NCI-H2196 (cell line): ENCODE results near the gene MX2.
"Not testable (repeated sequence)": the region's sequence is repeated elsewhere in the genome, so short reads cannot be mapped to it uniquely, and the experiment has no call there.

Experiments used
- DNase-seq: peaks from one replicate; lab custom pipeline; 2025; ENCODE audit not compliant: unreplicated experiment; lab: John Stamatoyannopoulos, UW

MX2 gene

DNA sequence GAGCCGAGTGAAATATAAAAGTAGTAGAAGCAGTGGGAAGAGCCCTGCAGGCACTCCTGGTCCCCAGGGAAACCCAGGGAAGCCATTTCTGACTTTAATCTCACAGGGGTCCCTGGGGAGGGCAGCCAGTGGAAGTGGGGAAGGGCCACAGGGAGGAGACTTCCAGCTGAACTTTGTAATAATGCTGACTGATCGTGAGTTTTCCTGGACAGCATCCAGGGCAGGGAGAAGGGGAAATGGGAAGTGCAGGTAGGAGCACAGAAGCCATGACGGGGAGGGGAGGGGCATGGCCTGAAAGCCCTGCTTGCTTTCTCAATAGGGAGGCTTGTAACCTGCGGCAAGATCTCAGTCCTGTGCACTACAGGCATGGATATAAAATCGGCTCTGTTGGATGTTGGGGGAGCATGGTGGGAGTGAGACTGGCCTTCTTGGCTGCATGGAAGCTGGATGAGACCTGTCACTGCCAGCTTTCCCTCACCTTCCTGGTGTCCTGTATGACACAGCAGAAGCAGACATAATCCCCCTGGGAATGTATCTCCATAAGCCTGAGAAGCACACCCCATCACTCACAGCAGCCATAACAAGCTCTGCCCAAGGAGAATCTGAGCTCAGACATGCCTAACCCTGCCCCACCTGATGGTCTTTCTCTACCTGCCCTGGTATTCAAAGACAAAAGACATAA lies 49.1 kb downstream of the MX2 start:
- no peak for DNase-seq

DNA sequence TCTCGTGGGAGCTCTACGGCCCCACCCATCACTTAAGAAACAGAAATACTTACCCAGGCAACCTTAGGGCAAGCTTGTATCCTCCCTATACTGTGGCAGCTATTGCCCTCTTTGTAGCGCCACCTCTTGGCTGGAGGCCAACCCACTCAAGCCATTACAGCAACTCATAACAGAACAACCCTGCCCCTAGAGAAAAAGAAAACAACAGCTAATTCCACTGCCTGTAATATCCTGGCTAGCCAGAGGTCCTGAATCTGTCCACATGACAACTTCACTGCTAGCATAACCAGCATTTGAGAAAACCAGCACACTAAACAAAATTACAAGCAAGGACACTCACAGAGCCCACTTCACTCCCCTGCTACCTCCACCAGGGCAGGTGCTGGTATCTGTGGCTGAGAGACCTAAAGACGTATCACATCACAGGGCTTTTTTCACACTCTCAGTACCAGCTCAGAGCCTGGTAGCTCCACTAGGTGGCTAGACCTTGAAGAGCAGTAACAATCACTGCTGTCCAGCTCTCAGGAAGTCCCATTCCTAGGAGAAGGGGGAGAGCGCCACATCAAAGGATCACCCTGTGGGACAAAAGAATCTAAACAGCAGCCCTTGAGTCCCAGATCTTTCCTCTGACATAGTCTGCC lies 49.7 kb downstream of the MX2 start:
- no peak for DNase-seq

DNA sequence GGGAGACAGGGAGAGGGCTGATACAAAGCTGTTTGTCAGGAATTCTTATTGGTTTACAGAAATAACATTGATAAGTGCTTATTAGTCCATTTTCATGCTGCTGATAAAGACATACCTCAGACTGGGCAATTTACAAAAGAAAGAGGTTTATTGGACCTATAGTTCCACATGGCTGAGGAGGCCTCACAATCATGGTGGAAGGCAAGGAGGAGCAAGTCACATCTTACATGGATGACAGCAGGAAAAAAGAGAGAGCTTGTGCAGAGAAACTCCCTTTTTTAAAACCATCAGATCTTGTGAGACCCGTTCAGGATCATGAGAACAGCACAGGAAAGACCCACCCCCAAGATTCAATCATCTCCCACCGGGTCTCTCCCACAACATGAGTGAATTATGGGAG lies 55.7 kb downstream of the MX2 start:
- DNase-seq = not testable (repeated sequence)

DNA sequence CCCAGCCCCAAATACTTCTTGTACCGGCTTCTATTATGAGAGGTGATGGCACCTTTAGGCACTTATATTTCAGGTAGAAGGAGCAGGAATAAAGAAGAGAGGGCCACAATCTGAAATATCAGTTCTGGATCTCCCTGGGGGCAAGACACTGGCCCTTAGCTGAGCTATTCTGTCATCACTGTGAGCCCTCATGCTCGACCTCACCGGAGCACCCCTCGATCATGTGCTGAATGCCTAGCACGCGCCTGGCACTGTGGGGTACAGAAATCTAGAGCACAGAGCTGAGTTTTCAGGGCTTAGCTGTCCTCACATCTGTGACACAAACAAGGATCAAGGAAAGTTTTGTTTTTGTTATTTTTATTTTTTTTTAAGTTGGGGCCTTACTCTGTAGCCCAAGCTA lies 56.6 kb downstream of the MX2 start:
- no peak for DNase-seq

DNA sequence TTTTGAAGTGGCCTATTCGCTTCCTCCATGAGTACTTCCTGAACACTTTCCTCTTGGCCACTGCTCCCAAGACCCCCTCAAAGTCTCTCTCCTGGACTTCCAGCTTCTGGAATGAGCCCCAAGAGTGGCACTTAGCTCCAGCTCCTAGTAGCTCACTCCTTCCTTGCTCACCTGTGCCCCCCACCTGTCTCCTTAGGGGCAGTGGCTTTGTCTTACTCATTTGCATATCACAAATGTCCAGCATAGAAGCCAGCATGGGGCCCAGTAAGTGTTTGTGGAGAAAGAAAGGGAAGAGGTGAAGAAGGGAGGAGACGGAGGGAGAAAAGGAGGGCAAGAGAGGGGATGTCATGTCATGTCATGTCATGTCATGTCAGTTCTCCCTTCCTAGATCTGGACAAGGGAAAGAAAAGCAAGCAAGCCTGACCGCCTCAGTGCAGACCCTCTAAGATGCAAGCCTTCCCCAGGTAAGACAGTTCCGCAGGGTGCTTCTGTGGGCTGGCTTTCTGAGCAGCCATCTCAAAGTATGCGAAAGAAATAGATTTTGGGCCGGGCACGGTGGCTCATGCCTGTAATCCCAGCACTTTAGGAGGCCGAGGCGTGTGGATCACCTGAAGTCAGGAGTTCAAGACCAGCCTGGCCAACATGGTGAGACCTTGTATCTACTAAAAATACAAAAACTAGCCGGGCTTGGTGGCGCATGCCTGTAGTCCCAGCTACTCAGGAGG lies 57.3 kb downstream of the MX2 start:
- no peak for DNase-seq

DNA sequence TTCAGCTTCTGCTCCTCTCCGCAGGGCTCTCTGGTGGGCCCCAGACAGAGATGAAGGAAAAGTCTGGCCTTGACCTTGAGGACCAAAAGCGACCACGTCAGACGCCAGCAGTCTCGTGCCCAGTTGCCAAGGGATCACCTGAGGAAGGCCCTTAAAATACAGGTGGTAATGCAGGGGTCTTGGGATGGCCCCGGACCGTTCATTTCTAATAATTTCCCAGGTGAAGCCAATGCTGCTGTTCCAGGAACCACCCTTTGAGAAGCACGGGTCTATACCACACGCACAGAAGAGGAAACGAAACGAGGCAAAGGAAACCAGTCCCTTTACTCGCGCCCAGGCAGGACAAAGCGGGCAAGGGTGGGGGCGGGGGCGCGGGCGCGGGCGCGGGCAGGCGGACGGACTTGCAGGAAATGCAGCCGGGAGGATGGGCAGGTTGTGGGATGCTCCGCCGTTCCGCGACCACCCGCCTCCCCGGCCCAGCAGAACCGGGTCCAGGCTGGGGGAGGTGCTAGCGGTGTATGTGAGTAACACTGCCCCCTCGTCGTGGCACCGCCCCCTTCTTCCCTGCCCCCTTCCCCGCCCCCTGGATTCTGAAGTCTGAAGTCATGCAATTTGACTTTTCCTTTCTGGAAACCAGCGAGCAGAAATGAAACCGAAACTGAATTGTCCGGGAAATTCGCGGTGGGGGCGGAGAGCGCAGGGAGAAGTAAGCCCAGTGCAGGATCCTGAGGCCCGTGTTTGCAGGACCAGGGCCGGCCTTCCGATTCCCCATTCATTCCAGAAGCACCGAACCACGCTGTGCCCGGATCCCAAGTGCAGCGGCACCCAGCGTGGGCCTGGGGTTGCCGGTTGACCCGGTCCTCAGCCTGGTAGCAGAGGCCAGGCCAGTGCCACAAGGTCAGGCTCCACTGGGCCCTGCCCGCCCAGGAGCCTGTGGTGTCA lies 58.4 kb downstream of the MX2 start:
- DNase-seq = peak; percentile 91

DNA sequence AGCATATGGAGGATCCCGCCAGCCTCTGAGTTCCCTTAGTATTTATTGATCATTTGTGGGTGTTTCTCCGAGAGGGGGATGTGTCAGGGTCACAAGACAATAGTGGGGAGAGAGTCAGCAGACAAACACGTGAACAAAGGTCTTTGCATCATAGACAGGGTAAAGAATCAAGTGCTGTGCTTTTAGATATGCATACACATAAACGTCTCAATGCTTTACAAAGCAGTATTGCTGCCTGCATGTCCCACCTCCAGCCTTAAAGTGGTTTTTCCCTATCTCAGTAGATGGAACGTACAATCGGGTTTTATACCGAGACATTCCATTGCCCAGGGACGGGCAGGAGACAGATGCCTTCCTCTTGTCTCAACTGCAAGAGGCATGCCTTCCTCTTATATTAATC lies 59.2 kb downstream of the MX2 start:
- not testable (repeated sequence) for DNase-seq

DNA sequence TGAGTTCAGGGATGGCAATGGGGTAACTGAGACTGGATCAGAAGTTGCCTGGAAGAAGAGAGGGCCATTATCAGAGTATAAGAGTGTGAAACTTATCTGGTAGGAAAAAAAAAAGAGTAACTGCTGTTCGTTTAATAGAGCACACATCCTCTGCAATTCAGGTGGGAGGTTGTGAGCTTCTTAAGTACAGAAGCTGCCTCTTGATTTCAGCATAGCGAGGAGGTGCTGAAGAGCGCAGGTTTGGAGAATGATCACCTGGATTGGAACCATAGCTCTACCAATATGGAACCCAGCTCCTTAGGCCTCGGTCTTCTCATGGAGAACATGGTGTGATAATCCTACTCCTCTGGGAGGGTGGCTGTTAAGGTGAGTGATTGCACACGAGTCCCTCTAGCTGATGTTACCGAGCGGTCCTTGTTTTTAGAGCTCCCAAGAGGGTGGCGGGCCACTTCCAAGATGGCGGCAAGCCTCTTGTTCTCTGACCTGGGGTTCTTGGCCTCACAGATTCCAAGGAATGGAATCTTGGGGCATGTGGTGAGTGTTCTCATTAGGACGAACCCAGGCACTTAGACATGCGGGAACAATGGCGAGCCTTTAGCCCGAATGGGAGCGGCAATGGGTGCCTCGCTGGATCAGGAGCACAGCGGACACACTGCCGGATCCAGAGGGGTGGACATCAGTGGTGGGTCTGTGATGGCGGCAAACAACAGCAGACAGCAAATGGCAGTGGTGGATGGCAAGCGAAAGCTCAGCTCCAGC lies 60.9 kb downstream of the MX2 start:
- DNase-seq = no peak

DNA sequence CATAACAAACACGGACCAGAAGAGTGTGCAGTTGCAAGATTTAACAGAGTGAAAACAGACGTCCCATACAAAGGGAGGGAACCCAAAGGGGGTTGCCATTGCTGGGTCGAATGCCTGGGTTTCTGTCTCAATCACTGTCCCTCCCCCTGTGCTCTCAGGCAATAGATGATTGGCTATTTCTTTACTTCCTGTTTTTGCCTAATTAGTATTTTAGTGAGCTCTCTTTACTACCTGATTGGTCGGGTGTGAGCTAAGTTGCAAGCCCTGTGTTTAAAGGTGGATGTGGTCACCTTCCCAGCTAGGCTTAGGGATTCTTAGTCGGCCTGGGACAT lies 61.4 kb downstream of the MX2 start:
- DNase-seq = not testable (repeated sequence)

DNA sequence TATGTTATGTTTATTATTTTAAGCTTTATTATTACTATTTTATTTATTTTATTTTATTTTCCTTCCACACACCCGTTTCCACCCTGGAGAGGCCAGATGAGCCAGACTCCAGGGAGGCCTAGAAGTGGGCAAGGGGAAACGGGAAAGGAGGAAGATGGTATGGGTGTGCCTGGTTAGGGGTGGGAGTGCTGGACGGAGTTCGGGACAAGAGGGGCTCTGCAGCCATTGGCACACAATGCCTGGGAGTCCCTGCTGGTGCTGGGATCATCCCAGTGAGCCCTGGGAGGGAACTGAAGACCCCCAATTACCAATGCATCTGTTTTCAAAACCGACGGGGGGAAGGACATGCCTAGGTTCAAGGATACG lies 63.7 kb downstream of the MX2 start:
- no peak for DNase-seq

DNA sequence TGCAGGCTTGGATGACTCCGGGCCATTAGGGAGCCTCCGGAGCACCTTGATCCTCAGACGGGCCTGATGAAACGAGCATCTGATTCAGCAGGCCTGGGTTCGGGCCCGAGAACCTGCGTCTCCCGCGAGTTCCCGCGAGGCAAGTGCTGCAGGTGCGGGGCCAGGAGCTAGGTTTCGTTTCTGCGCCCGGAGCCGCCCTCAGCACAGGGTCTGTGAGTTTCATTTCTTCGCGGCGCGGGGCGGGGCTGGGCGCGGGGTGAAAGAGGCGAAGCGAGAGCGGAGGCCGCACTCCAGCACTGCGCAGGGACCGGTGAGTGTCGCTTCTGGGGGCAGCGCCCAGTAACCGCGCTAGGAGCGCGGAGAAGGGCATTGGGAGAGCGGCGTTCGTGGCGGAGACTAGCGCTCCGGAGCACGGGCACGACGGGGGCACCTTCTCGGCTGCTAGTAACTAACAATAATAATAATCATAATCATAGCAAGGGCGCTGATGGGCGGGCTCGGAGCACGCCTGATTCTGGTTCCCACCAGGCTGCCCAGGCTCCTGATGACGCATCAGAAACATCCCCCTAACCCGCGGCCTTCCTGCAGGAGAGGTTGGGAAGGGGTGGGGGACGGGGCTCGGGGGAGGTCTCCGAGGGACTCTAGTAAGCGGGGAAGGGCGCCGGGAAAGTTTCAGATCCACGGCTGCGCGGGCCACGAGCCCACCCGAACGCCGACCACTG lies 64.3 kb downstream of the MX2 start, which contains the start of gene MX1:
TSS of gene MX1 (plus strand) at position 286 of the 722 bp plus-strand sequence. CDS start 5,832 bp downstream, outside the sequence.
- DNase-seq = no peak

DNA sequence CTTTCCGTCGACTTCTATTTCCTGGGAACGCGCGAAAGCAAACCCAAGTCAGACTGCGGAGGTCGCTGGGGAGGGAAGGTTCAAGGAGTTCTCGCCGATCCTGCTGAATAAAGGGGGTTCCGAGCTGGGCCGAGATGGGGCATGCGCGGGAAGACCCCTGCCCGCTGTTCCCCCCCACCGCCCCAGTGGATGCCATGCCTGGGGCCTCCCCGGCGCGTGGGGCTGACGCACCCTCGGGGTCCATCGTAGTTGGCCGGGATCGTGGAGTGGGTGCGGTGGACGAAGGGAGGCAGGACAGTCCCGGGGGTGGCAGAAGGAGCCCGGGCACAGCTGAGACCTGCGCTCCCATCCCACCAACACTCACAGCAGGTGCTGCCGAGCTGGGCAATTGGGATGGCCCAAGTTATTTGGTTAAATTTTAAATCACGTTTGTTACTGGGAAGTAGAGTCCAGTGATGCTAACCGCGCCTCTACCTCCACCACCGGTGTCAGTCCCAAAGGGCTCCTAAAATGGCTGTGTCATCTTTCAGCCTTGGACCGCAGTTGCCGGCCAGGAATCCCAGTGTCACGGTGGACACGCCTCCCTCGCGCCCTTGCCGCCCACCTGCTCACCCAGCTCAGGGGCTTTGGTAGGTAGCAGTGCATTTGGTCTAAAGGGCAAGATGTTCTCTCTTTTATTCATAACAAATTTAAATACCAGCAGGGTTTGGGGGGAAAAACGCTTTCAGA lies 65.0 kb downstream of the MX2 start:
- DNase-seq = no peak

DNA sequence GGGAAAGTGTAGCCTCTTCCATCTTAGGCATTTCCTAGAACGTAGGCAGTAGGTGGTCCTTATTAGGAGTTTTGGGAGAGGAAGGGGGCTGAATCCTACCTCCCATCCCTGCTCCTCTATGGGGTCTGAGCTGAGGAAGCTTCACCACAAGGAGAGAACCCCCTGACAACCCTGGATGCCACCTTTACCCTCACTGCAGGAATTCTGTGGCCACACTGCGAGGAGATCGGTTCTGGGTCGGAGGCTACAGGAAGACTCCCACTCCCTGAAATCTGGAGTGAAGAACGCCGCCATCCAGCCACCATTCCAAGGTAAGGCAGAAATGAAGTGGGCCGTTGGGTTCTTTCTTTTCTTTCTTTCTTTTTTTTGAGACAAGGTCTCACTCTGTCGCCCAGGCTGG lies 65.7 kb downstream of the MX2 start:
- DNase-seq = no peak

DNA sequence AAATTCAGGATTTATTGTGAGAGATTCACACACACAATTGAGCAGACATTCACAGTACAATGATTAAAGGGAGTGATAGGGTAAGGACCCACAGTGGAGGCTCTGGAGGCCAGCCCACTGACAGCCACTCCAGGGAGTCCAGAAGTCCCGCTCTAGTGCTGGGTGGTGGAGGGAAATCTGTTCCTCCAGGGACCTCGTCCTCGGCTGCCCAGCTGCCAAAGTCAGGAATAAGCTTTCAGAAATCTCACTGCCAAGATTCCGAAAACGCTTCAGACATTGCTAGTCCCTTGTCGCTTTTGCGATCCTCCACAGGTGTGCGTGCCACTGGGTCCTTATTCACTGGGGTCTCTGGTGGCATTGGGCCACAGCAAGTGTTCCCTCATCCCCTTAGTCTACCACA lies 66.5 kb downstream of the MX2 start:
- DNase-seq = no peak

DNA sequence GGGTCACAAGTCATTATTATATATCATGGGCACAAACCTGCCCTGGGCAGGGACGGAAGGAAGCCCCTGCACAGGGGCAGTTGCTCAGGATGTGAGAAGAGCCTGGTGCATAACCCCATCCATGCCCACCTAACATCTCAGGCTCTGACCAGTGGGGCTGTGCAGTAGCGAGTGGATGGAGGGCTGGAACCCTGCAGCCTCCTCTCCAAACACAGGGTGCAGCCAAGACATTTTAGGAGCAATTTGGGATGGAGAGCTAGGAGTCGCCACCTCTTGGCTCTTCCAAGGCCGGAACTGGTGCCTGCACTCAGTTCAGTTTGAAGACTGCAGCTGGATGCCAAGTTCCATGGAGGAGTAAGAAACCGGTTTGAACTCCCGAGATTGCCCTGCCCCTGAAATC lies 67.0 kb downstream of the MX2 start:
- DNase-seq = no peak

DNA sequence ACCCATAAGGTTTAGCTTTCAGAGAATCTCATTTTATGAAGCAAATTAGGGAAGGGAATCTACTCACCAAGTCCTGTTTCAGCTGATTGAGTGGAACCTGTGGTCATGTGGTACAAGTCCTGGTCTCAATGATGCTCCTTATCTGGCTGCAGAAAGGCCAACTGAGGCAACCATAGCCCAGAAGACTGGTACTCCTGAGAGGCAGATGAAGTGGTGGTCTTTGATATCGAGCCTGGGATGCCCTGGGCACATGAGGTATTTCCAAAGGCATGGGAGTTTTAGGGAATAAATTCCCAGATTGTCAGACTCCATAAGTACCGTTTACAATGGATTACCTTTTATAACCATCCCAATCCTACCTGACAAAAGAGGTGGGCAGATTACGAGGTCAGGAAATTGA lies 67.5 kb downstream of the MX2 start:
- no peak for DNase-seq

DNA sequence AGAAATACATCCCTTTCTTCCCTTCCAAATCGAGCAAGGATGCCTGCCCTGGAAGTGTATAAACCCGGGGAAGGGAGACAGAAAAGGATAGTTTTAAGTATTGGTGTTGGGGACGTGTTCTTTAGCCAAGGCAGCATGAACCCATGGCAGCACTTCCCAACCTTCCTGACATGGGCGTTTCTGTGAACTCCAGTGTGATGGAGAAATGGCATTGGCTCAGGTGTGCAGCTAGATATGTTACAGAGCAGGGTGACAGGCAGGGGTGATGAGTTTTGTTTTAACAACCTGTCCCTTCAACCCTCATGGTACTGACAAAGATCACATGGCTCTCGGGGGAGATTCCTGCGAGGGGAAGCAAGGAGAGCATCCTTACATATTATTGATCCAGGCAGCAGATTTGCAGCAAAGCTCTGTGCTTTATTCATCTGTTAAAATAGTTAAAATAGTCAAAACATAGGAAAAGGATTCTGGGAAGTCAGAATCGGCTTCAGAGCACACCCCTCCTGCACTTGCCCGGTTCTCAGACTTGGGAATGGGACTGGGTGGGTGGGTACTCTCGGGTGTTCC lies 68.2 kb downstream of the MX2 start:
- DNase-seq = no peak

DNA sequence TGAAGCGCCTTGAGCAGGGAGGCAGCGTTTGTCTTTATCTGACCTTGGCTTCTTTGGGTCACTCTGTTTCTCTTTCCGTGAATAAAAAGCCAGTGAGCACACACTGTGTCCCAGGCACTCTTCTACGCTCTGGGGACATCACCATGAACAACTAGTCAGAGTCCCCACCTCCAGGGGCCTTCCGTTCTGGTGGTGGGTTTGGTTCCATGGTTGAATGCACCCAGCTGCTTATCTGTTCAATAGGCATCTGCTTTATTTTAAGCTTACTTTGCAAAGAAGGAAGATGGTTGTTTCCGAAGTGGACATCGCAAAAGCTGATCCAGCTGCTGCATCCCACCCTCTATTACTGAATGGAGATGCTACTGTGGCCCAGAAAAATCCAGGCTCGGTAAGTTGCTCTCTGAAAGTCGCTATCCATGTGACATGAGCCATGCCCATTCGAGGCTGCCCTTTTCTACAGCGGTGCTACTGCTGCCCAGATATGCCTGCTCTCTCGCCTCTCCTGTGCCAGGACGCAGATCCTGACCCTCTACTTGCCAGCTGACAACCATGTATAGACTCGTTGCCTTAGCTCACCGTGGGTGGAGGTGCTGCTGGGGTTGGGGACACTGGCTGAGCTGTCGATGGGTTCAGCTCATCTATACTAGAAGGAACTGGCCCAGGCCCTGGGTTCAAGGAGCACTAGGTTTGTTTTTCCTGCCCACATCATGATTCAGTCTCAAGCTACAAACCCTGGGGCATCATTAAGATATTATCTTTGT lies 70.1 kb downstream of the MX2 start:
- DNase-seq = no peak
